H1 (cell line): ENCODE data around the gene IFRD1. TPM values are rescaled to one million over a fixed set of nuclear protein-coding genes. Genes with fewer than 3 reads are reported as not detected.

ENCODE experiments used
- CTCF ChIA-PET: fragments of 300-600 bp; sonication (Branson Sonifier 250); formaldehyde crosslinking; loops from one replicate; lab custom pipeline; 2021; ENCODE audit not compliant: partially characterized antibody; lab: Charles Lee
- POLR2A ChIA-PET: fragments of 300-600 bp; sonication (Branson Sonifier 250); formaldehyde crosslinking; loops from one replicate; lab custom pipeline; 2021; ENCODE audit warnings: inconsistent platforms; ENCODE audit not compliant: partially characterized antibody; lab: Charles Lee
- DNase-seq, 2 experiments: peaks; one replicate each; pipeline versions ENCODE4 v3.0.0 to v3.0.0-alpha.2; 2010 to 2022; ENCODE audit warnings: low spot score in 2 of 2, low read depth in 1 of 2, mixed read lengths in 1 of 2
- FAIRE-seq: peaks from 2 replicates; lab custom pipeline; 2011; peaks lifted over from hg19 to GRCh38; lab: Jason Lieb, UNC
- H2AFZ ChIP-seq: 2 replicates; pipeline ENCODE4 v1.8.1; 2012; ENCODE audit warnings: low read length, inconsistent platforms
- H2AK5ac ChIP-seq: 2 replicates; pipeline ENCODE4 v1.6.1; 2013; ENCODE audit warnings: low read depth, low read length
- H2BK120ac ChIP-seq: replicated peaks from 2 replicates; pipeline ENCODE3; 2013; ENCODE audit warnings: low read depth, low read length, inconsistent platforms
- H2BK12ac ChIP-seq: 2 replicates; pipeline ENCODE4 v1.6.1; 2013; ENCODE audit warnings: low read depth, low read length
- H2BK15ac ChIP-seq: 2 replicates; pipeline ENCODE4 v1.6.1; 2013; ENCODE audit warnings: low read length
- H2BK20ac ChIP-seq: 2 replicates; pipeline ENCODE4 v1.6.1; 2013; ENCODE audit warnings: low read length
- H2BK5ac ChIP-seq: 2 replicates; pipeline ENCODE4 v1.6.1; 2013; ENCODE audit warnings: low read depth, low read length
- H3K14ac ChIP-seq: 2 replicates; pipeline ENCODE4 v1.6.1; 2013; ENCODE audit warnings: inconsistent platforms; ENCODE audit not compliant: insufficient read length
- H3K18ac ChIP-seq: 2 replicates; pipeline ENCODE4 v1.6.1; 2013; ENCODE audit warnings: low read length; ENCODE audit errors: extremely low read depth
- H3K23ac ChIP-seq: 2 replicates; pipeline ENCODE4 v1.6.1; 2013; ENCODE audit warnings: inconsistent platforms; ENCODE audit not compliant: insufficient read length
- H3K23me2 ChIP-seq: 2 replicates; pipeline ENCODE4 v1.6.1; 2013; ENCODE audit warnings: low read depth, low read length
- H3K27ac ChIP-seq: 2 replicates; pipeline ENCODE4 v1.6.1; 2011; ENCODE audit warnings: low read depth, low read length, inconsistent platforms
- H3K27me3 ChIP-seq, 4 experiments: replicated peaks in 1 of 4; 1 replicate in 1 of 4; 2 replicates in 3 of 4; pipeline versions ENCODE4 v1.6.1 to v1.8.1; 2011 to 2013; ENCODE audit warnings: low read length in 3 of 4, mild to moderate bottlenecking in 3 of 4, inconsistent platforms in 2 of 4, mixed read lengths in 2 of 4, moderate library complexity in 1 of 4; ENCODE audit not compliant: control insufficient read depth in 3 of 4, insufficient read depth in 3 of 4; ENCODE audit errors: extremely low read depth in 1 of 4
- H3K36me3 ChIP-seq, 4 experiments: 2 replicates each; pipeline versions ENCODE4 v1.6.1 to v1.8.1; 2011 to 2013; ENCODE audit warnings: mild to moderate bottlenecking in 4 of 4, low read length in 3 of 4, moderate library complexity in 2 of 4, control low read depth in 1 of 4, inconsistent platforms in 1 of 4; ENCODE audit not compliant: insufficient read depth in 4 of 4, control insufficient read depth in 2 of 4
- H3K4ac ChIP-seq: replicated peaks from 2 replicates; pipeline ENCODE3; 2013; ENCODE audit warnings: low read length, low read depth, mixed read lengths, inconsistent platforms; ENCODE audit not compliant: insufficient read length
- H3K4me1 ChIP-seq, 4 experiments: replicated peaks in 1 of 4; 1 replicate in 1 of 4; 2 replicates in 3 of 4; pipeline versions ENCODE4 v1.6.1 to v1.8.1; 2011 to 2013; ENCODE audit warnings: low read length in 3 of 4, inconsistent platforms in 2 of 4, mixed read lengths in 1 of 4; ENCODE audit not compliant: insufficient read depth in 4 of 4, control insufficient read depth in 3 of 4
- H3K4me2 ChIP-seq, 2 experiments: 2 replicates each; pipeline versions ENCODE4 v1.6.1 to v1.8.1; 2011 to 2013; ENCODE audit warnings: low read depth in 2 of 2, low read length in 2 of 2, control low read depth in 1 of 2, inconsistent platforms in 1 of 2, mild to moderate bottlenecking in 1 of 2; ENCODE audit not compliant: insufficient read depth in 1 of 2
- H3K4me3 ChIP-seq, 4 experiments: fragments of 200-600, 300-600 bp in 1 of 4; sonication (generic), shearing (Covaris generic), sonication (Bioruptor Twin) in 1 of 4; 2 replicates each; pipeline versions ENCODE4 v1.5.1 to v1.8.1; 2011 to 2016; ENCODE audit warnings: low read length in 4 of 4, low read depth in 3 of 4, control low read depth in 2 of 4, inconsistent platforms in 2 of 4, mild to moderate bottlenecking in 2 of 4, mixed read lengths in 1 of 4, moderate library complexity in 1 of 4; ENCODE audit not compliant: insufficient read depth in 2 of 4; ENCODE audit errors: extremely low read depth in 1 of 4
- H3K56ac ChIP-seq: replicated peaks from 2 replicates; pipeline ENCODE3; 2013; ENCODE audit warnings: low read depth, mild to moderate bottlenecking, mixed read lengths, low read length, inconsistent platforms; ENCODE audit not compliant: insufficient read length
- H3K79me1 ChIP-seq: 2 replicates; pipeline ENCODE4 v1.6.1; 2013; ENCODE audit warnings: low read depth, low read length, control low read depth
- H3K79me2 ChIP-seq, 2 experiments: 2 replicates each; pipeline versions ENCODE4 v1.6.1 to v1.8.1; 2012 to 2013; ENCODE audit warnings: low read length in 2 of 2, mild to moderate bottlenecking in 2 of 2, inconsistent platforms in 1 of 2; ENCODE audit not compliant: insufficient read depth in 2 of 2, control insufficient read depth in 1 of 2
- H3K9ac ChIP-seq, 4 experiments: replicated peaks in 1 of 4; 1 replicate in 1 of 4; 2 replicates in 3 of 4; pipeline versions ENCODE4 v1.6.1 to v1.8.1; 2011 to 2013; ENCODE audit warnings: low read depth in 3 of 4, low read length in 3 of 4, control low read depth in 2 of 4, mild to moderate bottlenecking in 2 of 4, moderate library complexity in 2 of 4, inconsistent platforms in 1 of 4; ENCODE audit errors: extremely low read depth in 1 of 4
- H3K9me3 ChIP-seq, 2 experiments: 2 replicates each; pipeline versions ENCODE4 v1.6.1 to v1.8.1; 2012 to 2013; ENCODE audit warnings: mild to moderate bottlenecking in 2 of 2, moderate library complexity in 2 of 2, control low read depth in 1 of 2, inconsistent platforms in 1 of 2, low read depth in 1 of 2, low read length in 1 of 2, mixed read lengths in 1 of 2; ENCODE audit not compliant: insufficient read depth in 2 of 2
- H4K20me1 ChIP-seq, 2 experiments: replicated peaks in 1 of 2; 2 replicates each; pipeline versions ENCODE3 to v1.8.1; 2011 to 2013; ENCODE audit warnings: inconsistent platforms in 2 of 2, low read length in 2 of 2, mild to moderate bottlenecking in 1 of 2; ENCODE audit not compliant: insufficient read depth in 2 of 2, control insufficient read depth in 1 of 2
- H4K5ac ChIP-seq: 2 replicates; pipeline ENCODE4 v1.6.1; 2013; ENCODE audit warnings: low read length, low read depth, mixed read lengths, inconsistent platforms; ENCODE audit not compliant: insufficient read length
- H4K8ac ChIP-seq: 2 replicates; pipeline ENCODE4 v1.8.0; 2013; ENCODE audit warnings: mild to moderate bottlenecking, moderate library complexity, low read length, inconsistent platforms; ENCODE audit not compliant: insufficient read depth; ENCODE audit errors: extremely low read depth
- H4K91ac ChIP-seq: replicated peaks from 2 replicates; pipeline ENCODE3; 2013; ENCODE audit warnings: low read length, mixed read lengths, inconsistent platforms; ENCODE audit not compliant: insufficient read length
- ASH2L ChIP-seq: fragments of 200-600, 300-600 bp; sonication (generic); IDR thresholded peaks from one replicate; pipeline ENCODE4 v1.7.1; 2017; ENCODE audit warnings: low read length
- ATF2 ChIP-seq: IDR thresholded peaks from 2 replicates; pipeline ENCODE4 v1.6.1; 2012; ENCODE audit warnings: low read length, inconsistent platforms
- ATF3 ChIP-seq: IDR thresholded peaks from 2 replicates; pipeline ENCODE4 v1.6.1; 2011; ENCODE audit warnings: low read depth, mild to moderate bottlenecking, low read length; ENCODE audit not compliant: insufficient read depth
- BACH1 ChIP-seq: IDR thresholded peaks from 2 replicates; pipeline ENCODE4 v1.6.1; 2012; ENCODE audit warnings: low read length, improper control_type of control experiment
- WGBS, 2 experiments: shearing (Covaris generic) in 1 of 2; methylation state at CpG; one replicate each; pipeline versions ENCODE4 v1.1.6 to v1.1.7; 2013 to 2015; ENCODE audit warnings: low lambda C conversion rate in 2 of 2, mixed read lengths in 2 of 2, inconsistent platforms in 1 of 2, low coverage in 1 of 2, missing lambda C conversion rate in 1 of 2; ENCODE audit not compliant: insufficient replicate concordance in 2 of 2, insufficient coverage in 1 of 2, insufficient read length in 1 of 2; ENCODE audit errors: extremely low coverage in 1 of 2, missing lambda C conversion rate in 1 of 2; 5-methylcytosine and 5-hydroxymethylcytosine counted together
- polyA plus RNA-seq, 7 experiments: library from polyadenylated mRNA; depleted of rRNA in 3 of 7; stranded (reverse) in 5 of 7; unstranded in 2 of 7; fragments of >200 nt in 5 of 7; fragments of 200-250 nt in 2 of 7; gene quantifications; 1 replicate in 5 of 7; 2 replicates in 1 of 7; 4 replicates in 1 of 7; pipeline versions ENCODE4 v1.2.1 to v1.2.3, GENCODE V29; 2011 to 2013; ENCODE audit warnings: missing spikeins in 2 of 7, mixed read lengths in 2 of 7
- total RNA-seq: library from RNA; stranded (reverse); fragmentation: NEBNext Ultra II Directional; extraction: Animal tissue kit (Norgen Biotek cat#: 25700); gene quantifications from 2 replicates; pipeline ENCODE4 v1.2.1, GENCODE V29; 2021

Gene IFRD1
- total and polyA plus RNA-seq, 2 of the 8 experiments (the other 6 are each of a cell fraction or from before 2014, with no cell fraction given) = 23.0 to 50.4 TPM

- H3K18ac ChIP-seq = no peak overlapping the region
- H3K36me3 ChIP-seq = no peaks in the 10 kb centered on the region; a peak in 1 of 8 replicates
- no peak overlapping the region for H2BK120ac ChIP-seq
- no peak overlapping the region for H2BK12ac ChIP-seq
- no peak overlapping the region for H3K56ac ChIP-seq
- no peaks in the 10 kb centered on the region for H3K27me3 ChIP-seq
- H3K9ac ChIP-seq = no peak overlapping the region
- H4K8ac ChIP-seq = no peak overlapping the region
- H3K4me3 ChIP-seq = no peak overlapping the region
- no peak overlapping the region for H2BK15ac ChIP-seq
- H4K20me1 ChIP-seq = peaks cover 3 to 5% of the 10 kb centered on the region in 2 experiments
- WGBS, 2 experiments = 83 to 100% methylated on average over 1 to 3 of the region's 3 CpGs
- POLR2A ChIA-PET = interaction anchor here (1.8 to 4.9 kb wide), 5 partner anchors 12 to 686 kb away, joined by 4 to 57 read pairs (median 18); partner anchors contain the start of gene LSMEM1
- H3K27ac ChIP-seq = no peak overlapping the region
- H4K91ac ChIP-seq = no peak overlapping the region
- H3K14ac ChIP-seq = no peak overlapping the region
- DNase-seq = no peak
- H3K79me1 ChIP-seq = no peaks in the 10 kb centered on the region
- no peak overlapping the region for H3K4ac ChIP-seq
- no peak overlapping the region for H2BK20ac ChIP-seq
- H2AK5ac ChIP-seq = no peak overlapping the region
- H3K4me2 ChIP-seq = no peak overlapping the region; a peak in 1 of 4 replicates
- no peaks in the 10 kb centered on the region for H3K9me3 ChIP-seq
- no peak overlapping the region for H3K23ac ChIP-seq
- peaks cover 0 to 8% (median under 1%) of the 10 kb centered on the region in 4 experiments; a peak in 2 of 7 replicates for H3K4me1 ChIP-seq
- H2AFZ ChIP-seq = no peak overlapping the region
- H4K5ac ChIP-seq = no peak overlapping the region
- FAIRE-seq = no peak
- no peak overlapping the region for H2BK5ac ChIP-seq
- H3K79me2 ChIP-seq = peaks cover 8 to 31% of the 10 kb centered on the region in 2 experiments; a peak in 3 of 4 replicates
- peaks cover 5% of the 10 kb centered on the region; the same call in 1 of the 2 replicates for H3K23me2 ChIP-seq
- CTCF ChIA-PET = no interaction called here
- TF ChIP-seq ATF3 = no peak
- TF ChIP-seq ATF2 = no peak
- no peak for TF ChIP-seq BACH1
- TF ChIP-seq ASH2L = no peak
- TF ChIP-seq, all 59 proteins: peak for 0
Observed at GRCh38 chr7:112448891-112449290, 1.4 kb upstream of the IFRD1 start.
